Measurements from ENCODE around the gene IQSEC2.

IQSEC2 gene

DNA sequence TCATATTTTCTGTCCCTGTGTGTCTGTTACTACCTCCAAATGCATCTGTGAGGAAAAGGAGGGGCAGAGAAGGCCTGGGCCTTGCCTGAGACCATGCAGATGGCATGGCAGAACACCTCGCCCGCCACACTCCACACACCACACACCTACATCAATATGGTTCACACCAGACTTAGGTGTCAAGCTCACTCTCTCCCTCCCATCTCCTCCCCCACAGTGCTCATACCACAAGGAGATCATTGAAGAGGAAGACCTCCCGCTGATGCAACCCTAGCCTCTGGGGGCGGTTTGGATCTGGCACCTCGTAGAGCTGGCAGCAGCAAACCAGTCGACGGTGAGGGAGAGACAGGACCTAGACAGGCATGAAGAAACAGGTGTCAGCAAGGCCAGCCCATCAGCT lies 39.8 kb downstream of the IQSEC2 start:
- no peak for DNase-seq

DNA sequence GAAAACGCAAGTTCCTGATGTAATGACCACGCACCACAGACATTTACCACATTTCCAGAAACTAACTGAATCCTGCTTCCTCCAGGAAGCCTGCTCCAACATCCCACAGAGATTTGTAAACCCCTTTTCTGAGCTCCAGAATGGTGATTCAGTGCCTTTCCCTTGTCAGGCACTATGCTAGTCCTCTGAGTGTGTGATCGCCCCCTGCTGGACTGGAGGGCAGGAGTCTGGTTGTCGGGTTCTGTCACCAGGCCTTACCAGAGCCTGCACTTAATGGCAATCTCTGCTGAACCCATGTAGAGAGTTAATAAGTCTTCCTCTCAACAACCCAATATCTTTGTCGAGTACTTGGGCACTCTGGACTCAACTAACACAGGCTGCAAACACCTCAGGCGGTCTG lies 41.9 kb downstream of the IQSEC2 start:
- no peak for DNase-seq

DNA sequence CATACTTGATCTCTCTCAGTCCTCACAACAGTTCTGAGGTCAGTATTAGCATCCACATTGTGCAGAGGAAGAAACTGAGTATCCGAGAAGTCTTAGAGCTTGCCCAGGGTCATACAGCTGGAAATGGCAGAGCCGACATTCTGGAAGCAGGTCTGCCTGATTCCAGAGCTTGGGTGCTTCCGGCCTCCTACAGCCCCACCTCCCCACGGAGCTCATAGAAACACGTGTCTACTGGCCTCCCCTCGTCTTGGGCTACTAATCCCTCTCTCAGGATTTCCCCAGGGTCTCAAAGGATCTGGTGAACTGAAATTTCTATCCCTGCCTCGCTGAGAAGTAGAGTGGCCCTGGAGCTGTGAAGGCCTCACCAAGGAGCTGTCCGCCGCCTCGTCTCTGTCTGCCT lies 44.3 kb downstream of the IQSEC2 start:
- DNase-seq = no peak

DNA sequence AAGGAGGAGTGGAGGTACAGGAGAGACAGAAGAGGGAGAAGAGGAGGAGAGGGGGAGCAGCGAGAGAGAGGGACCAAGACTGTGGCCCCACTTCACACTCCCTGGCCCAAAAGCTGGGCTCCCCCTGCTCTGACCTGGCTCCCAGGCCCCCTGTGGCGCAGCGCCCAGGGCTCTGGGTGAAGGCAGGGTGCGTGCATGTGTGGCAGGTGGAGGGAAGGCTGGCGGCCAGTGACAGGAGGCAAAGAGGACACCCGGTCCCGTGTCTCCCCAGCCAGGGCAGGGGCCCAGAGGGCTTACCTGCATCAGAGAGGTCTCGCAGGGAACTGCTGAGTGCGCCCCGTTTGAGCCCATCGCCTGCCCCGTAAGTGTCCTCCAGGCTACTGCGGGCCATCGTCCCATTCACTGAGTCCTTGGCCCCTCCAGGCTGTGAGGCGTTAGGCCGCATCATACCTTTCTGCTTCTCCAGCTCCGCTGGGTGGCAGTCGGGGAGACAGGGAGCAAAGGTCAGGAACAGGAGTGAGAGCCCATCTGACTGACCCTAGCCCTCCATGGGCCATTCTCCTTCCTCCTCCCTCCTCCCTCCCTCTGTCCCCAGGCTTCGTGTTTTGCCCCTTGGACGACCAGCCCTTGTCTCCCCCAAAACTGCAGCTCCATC lies 45.2 kb downstream of the IQSEC2 start:
- DNase-seq = no peak

DNA sequence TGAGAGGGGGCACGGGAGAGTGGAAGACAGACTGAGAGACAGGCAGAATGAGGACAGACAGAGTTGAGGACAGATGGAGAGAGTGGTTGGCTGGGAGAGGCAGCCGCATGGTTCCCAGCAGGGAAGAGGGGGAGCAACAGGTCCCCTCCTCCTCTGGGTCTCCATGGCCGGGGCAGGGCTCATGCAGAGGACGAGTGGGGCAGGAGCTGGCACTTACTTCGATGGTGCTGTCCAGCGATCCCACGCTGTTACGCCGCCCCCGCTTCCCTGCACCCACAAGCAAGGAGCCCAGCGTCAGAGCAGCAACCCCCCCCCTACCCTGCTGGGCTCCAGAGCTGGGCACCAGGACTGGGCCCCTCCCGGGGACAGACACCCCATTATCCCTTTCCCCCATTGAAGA lies 45.8 kb downstream of the IQSEC2 start:
- DNase-seq = no peak

DNA sequence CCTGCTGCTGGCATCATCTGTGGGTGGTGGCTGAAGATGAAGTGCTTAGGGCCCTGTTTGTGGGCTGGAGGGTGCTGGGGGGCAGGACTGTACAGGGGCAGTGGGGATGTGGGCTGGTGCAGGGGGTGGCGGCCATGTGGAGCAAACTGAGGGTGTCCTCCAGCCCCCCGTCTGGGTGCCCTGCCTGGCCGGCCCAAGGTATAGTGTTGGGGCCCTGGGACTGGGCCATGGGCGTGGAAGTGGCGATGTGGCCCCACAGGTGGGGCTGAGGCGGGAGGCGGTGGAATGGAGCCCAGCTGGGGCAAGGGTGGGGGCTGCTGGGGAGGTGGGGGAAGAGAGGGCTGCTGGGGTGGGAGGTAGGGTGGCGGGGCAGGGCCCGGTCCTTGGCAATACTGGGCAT lies 46.9 kb downstream of the IQSEC2 start:
- no peak for DNase-seq

DNA sequence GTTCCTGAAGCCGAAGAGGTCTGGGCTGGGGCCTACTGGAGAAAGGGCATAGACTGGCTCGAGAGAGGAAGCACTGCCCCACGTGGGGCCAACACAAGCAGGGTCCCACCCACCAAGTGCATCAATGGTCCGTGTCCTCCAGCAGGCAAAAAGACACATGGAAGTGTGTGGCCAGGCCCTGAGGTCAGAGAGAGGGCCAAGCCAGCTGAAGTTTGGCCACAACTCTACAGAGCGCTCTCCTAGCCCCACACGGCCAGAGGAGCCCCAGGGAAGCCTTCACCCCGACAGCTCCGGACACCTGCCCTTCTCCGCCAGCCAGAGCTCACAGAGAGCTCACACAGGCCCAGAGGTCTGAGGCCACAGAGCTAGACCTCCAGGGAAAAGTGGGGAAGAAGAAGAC lies 47.8 kb downstream of the IQSEC2 start:
- no peak for DNase-seq

DNA sequence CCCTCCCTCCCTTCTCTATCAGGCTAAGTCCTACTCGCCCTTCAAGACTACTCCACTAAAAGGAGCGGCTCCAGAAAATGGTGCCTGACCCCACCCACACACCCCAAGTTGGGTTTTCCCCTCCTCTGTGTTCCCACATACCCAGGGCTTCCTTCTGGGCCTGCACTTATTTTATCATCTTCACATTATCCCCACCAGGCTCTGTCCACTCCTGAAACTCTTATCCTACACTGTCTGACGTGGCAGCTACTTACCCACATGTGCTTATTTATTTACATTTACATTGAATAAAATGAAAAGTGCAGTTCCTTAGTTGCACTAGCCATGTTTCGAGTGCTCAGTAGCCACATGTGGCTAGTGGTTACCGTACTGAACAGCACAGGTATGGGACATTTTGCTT lies 51.3 kb downstream of the IQSEC2 start:
- no peak for DNase-seq

DNA sequence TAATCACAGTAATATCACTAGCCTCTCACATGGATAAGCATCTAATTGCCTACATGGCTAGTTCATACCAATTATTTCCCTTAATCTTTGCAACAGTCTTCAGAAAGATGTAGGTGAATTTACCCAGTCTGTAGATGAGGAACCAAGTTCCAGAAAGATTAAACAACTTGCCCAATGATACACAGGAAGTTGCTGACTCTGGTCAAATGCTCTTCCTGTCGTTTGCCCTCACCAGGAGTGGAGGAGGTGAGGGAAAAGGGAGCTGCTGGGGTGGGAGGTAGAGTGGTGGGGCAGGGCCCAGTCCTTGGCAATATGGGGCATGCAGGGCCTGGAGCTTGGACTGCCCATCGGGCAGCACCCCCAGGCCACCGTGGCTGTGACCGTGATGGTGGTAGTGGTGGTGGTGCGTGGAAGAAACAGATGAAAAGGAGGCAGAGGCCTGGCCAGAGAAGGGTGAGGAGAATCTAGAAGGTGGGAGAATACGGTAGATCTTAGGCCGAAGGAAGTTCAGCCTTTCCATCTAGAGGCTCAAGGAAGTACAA lies 54.1 kb downstream of the IQSEC2 start:
- DNase-seq = no peak

DNA sequence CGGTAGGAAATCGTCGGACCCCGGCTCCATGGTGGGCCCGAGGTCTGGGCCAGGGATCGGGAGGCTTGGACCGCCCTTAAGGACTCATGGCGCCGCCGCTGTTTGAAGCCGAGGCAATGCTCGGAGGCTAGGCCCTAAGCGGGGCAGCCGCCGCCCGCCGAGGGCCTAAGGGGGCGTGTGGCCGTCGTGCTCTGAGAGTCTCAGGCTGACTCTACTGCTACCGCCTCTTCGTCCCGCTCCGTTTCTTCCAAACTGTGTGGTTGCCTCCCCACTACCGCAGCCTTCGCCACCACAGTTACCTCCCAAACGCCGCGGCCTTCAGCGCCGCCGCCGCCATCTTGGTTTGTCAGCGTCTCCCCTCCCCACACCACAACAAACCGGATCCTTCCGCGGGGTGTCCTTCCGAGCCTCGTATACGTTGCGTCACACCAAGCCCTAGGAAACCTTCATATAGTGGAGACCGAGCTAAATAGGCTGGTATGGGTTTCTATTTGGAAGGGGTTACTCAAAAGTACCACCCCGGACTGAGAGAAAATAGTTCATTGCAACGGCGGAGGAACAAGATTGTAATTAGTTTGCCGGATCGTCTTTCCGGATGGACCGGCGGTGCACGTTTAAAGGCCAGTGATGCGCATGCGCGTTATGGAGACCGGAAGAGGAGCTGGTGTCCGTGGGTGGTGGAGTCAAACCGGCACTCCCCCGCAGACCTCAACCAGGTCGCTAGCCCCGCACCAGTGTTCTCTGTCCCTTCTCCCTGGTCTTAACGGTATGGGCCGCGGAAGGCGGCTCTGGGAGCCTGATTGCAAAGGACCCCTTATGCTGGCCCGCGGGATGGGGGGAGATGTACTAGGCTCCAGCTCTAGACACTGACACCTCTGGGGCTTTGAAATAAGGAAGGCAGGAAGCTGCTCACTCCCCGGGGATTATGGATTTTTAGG lies 56.3 kb downstream of the IQSEC2 start, which contains the start of gene KDM5C:
TSS of gene KDM5C (minus strand) at position 348 of the 938 bp plus-strand sequence. CDS start at position 30, 318 bp downstream.
- DNase-seq = peak; percentile 92

DNA sequence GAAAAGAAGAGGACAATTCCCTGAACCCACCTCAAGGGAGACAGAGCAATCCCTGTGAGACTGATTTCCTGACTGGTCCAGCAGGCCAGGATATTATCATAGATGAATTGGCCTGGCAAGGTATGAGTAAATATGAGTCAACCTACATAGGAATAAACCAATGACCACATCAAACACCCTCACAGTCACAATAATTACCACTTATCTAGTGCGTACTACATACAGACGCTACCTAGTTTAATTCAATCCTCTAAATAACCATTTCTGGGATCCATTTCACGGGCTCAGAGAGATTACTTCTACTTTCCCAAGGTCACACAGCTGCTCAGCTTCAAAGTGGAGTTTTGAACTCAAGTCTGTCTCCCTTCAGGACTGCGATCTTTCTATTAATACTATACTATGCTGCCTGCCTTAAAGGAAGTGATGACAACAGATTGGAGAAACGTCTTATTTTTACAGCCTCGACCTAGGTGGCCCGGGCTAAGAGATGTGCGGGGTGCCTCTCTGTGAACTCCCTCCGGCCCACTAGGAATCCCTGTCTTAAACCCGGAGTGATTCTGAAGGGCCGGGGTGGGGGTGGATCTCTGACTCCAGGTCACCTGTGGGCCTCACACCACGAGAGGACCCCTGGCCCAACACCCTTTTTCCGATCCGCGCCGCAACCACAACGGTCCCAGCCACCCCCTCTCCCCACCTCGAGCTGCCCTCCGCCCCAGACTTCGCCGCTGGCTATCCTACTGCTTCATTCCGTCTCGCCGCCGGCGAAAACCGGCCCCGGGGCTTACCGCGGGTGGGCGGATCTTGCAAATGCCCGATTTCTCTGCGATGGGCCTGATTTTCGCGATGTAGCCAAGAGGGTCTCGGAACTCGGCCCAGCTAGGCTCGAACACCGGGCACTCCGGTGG lies 57.2 kb downstream of the IQSEC2 start:
- DNase-seq = no peak

DNA sequence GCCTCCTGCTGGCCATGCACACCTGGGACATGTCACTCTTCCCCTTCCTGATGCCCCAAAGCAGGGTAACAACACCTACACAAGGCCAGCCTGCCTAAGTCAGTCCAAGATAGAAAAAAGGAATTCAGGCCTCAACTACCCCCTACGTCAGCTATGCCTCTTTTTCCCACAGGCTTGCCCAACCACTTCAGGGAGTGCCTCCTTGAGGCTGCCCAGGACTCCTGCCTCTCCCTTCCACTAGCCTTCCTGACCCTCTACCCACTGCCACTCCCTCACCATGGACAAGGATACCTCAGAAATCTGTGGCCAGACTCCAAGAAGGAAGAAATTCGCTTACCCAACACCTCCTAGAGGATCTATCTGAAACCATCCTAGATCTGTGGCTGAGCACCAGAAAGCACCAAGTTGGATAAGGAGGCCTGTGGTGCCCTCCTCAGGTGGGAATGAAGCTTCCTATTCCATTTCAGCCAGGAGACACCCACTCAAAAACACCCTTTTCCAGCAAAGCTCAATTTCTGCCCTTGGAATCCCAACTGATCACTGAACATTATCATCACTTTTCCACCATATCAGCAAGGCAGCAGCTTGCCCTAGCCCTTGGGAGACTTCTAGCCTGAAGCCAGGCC lies 58.2 kb downstream of the IQSEC2 start:
- no peak for DNase-seq
